Neuronal stem cell (in vitro differentiated cells): ENCODE measurements around the gene MED8.
A peak's percentile ranks its signal among the peaks of the same experiment; 100 is the strongest.

ENCODE experiments used
- DNase-seq: peaks from one replicate; pipeline ENCODE4 v3.0.0-alpha.2; 2013; ENCODE audit warnings: low spot score
- H2AFZ ChIP-seq: one replicate; pipeline ENCODE4 v1.6.1; 2013; ENCODE audit warnings: mild to moderate bottlenecking, low read length, inconsistent platforms
- H2AK5ac ChIP-seq: 2 replicates; pipeline ENCODE4 v1.6.1; 2013; ENCODE audit warnings: low read depth, mild to moderate bottlenecking, inconsistent platforms, low read length, moderate library complexity, mixed read lengths
- H2BK120ac ChIP-seq: 2 replicates; pipeline ENCODE4 v1.6.1; 2013; ENCODE audit warnings: low read depth, mild to moderate bottlenecking, inconsistent platforms, low read length, moderate library complexity, mixed read lengths
- H2BK12ac ChIP-seq: one replicate; pipeline ENCODE4 v1.6.1; 2013; ENCODE audit warnings: low read length, inconsistent platforms
- H2BK15ac ChIP-seq: 2 replicates; pipeline ENCODE4 v1.6.1; 2013; ENCODE audit warnings: mild to moderate bottlenecking, low read length, inconsistent platforms, mixed read lengths
- H2BK5ac ChIP-seq: one replicate; pipeline ENCODE4 v1.6.1; 2013; ENCODE audit warnings: inconsistent platforms, mild to moderate bottlenecking, low read length, moderate library complexity
- H3K14ac ChIP-seq: one replicate; pipeline ENCODE4 v1.6.1; 2013; ENCODE audit warnings: low read length, inconsistent platforms
- H3K18ac ChIP-seq: 2 replicates; pipeline ENCODE4 v1.6.1; 2013; ENCODE audit warnings: low read length, inconsistent platforms
- H3K23ac ChIP-seq: 2 replicates; pipeline ENCODE4 v1.6.1; 2013; ENCODE audit warnings: low read depth, mild to moderate bottlenecking, mixed read lengths, low read length, inconsistent platforms; ENCODE audit not compliant: poor library complexity
- H3K27ac ChIP-seq: replicated peaks from 3 replicates; pipeline ENCODE4 v1.5.1; 2013; ENCODE audit warnings: low read length, inconsistent platforms
- H3K27me3 ChIP-seq, 3 experiments: 2 replicates each; pipeline ENCODE4 v1.6.1; 2013; ENCODE audit warnings: low read length in 3 of 3, mild to moderate bottlenecking in 2 of 3, inconsistent platforms in 1 of 3, low read depth in 1 of 3, mixed read lengths in 1 of 3, moderate library complexity in 1 of 3; ENCODE audit not compliant: control insufficient read depth in 3 of 3, insufficient read depth in 3 of 3
- H3K36me3 ChIP-seq, 2 donors: replicated peaks in 1 of 2; 2 replicates each; pipeline ENCODE4 v1.6.1; 2013; ENCODE audit warnings: low read length in 2 of 2; ENCODE audit not compliant: control insufficient read depth in 2 of 2, insufficient read depth in 2 of 2
- H3K4ac ChIP-seq: 2 replicates; pipeline ENCODE4 v1.6.1; 2013; ENCODE audit warnings: inconsistent platforms, mild to moderate bottlenecking, low read length, moderate library complexity
- H3K4me1 ChIP-seq, 2 donors: 1 replicate in 1 of 2; 2 replicates in 1 of 2; pipeline ENCODE4 v1.6.1; 2013; ENCODE audit warnings: low read length in 2 of 2, low read depth in 1 of 2; ENCODE audit not compliant: control insufficient read depth in 2 of 2, insufficient read depth in 1 of 2
- H3K4me2 ChIP-seq: one replicate; pipeline ENCODE4 v1.6.1; 2013; ENCODE audit warnings: mild to moderate bottlenecking, low read length, inconsistent platforms; ENCODE audit not compliant: insufficient read depth, poor library complexity, severe bottlenecking
- H3K4me3 ChIP-seq, 2 donors: 2 replicates each; pipeline ENCODE4 v1.5.1; 2013; ENCODE audit warnings: low read length in 2 of 2, mild to moderate bottlenecking in 2 of 2, inconsistent platforms in 1 of 2, moderate library complexity in 1 of 2
- H3K79me1 ChIP-seq: one replicate; pipeline ENCODE4 v1.6.1; 2013; ENCODE audit warnings: low read depth, mild to moderate bottlenecking, inconsistent platforms, low read length, moderate library complexity
- H3K9ac ChIP-seq: one replicate; pipeline ENCODE4 v1.6.1; 2013; ENCODE audit warnings: mild to moderate bottlenecking, low read depth, low read length, inconsistent platforms; ENCODE audit not compliant: poor library complexity
- H3K9me3 ChIP-seq, 2 donors: replicated peaks in 1 of 2; 2 replicates each; pipeline versions ENCODE3 to v1.6.1; 2013; ENCODE audit warnings: low read length in 2 of 2, mild to moderate bottlenecking in 2 of 2, inconsistent platforms in 1 of 2, low read depth in 1 of 2, mixed read lengths in 1 of 2, moderate library complexity in 1 of 2; ENCODE audit not compliant: control insufficient read depth in 2 of 2, insufficient read depth in 1 of 2
- H4K8ac ChIP-seq: one replicate; pipeline ENCODE4 v1.6.1; 2013; ENCODE audit warnings: low read depth, mild to moderate bottlenecking, inconsistent platforms, low read length, moderate library complexity
- H4K91ac ChIP-seq: one replicate; pipeline ENCODE4 v1.6.1; 2013; ENCODE audit warnings: low read length, low read depth, mild to moderate bottlenecking, inconsistent platforms; ENCODE audit not compliant: poor library complexity
- WGBS, 2 donors: extraction: QIAGEN DNeasy Blood & Tissue Kit; methylation state at CpG; one replicate each; pipeline ENCODE4 v1.1.7; 2013; ENCODE audit warnings: missing lambda C conversion rate in 2 of 2, mixed read lengths in 1 of 2; ENCODE audit not compliant: insufficient read length in 2 of 2, insufficient replicate concordance in 1 of 2; ENCODE audit errors: extremely low coverage in 2 of 2; 5-methylcytosine and 5-hydroxymethylcytosine counted together

MED8 gene

GRCh38 chr1:43348809-43349593 is 40.6 kb downstream of the MED8 start:
- peak; percentile 89 for DNase-seq

GRCh38 chr1:43348343-43348808 is 41.2 kb downstream of the MED8 start:
- H3K9me3 ChIP-seq, result no peaks in the 10 kb centered on the region
- peak overlapping the region; percentile 8 for H3K4ac ChIP-seq
- peak overlapping the region; percentile 97 for H2AFZ ChIP-seq
- H3K27ac ChIP-seq, result peak overlapping the region; percentile 62
- H2BK15ac ChIP-seq, result peak overlapping the region; percentile 8
- H3K79me1 ChIP-seq, result no peaks in the 10 kb centered on the region
- H3K27me3 ChIP-seq, result peaks cover 0 to 64% (median 0%) of the 10 kb centered on the region in 3 experiments
- H2BK5ac ChIP-seq, result no peak overlapping the region
- no peak for DNase-seq
- peak overlapping the region; percentile 44 to 81 for H3K4me3 ChIP-seq
- H3K4me2 ChIP-seq, result peak overlapping the region; percentile 95
- no peak overlapping the region for H4K8ac ChIP-seq
- H3K36me3 ChIP-seq, result no peaks in the 10 kb centered on the region
- no peak overlapping the region for H3K14ac ChIP-seq
- no CpG with 5 or more reads among the region's 22 CpGs for WGBS, 2 donors
- H2BK120ac ChIP-seq, result no peak overlapping the region
- peak overlapping the region; percentile 17 for H4K91ac ChIP-seq
- no peak overlapping the region for H3K23ac ChIP-seq
- H3K4me1 ChIP-seq, result peaks cover 9 to 16% of the 10 kb centered on the region in 2 donors
- peak overlapping the region; percentile 58 for H2AK5ac ChIP-seq
- H2BK12ac ChIP-seq, result no peak overlapping the region
- H3K18ac ChIP-seq, result peak overlapping the region; percentile 96
- H3K9ac ChIP-seq, result peak overlapping the region; percentile 75

More at GRCh38 chr1:43348809-43349593, 40.6 kb downstream of the MED8 start:
- peak overlapping the region; percentile 44 to 81 for H3K4me3 ChIP-seq
- peak overlapping the region; percentile 17 for H4K91ac ChIP-seq
- H3K4me1 ChIP-seq, result peaks cover 9 to 16% of the 10 kb centered on the region in 2 donors
- H3K4me2 ChIP-seq, result peak overlapping the region; percentile 95
- peak overlapping the region; percentile 8 for H2BK15ac ChIP-seq
- no peak overlapping the region for H2BK120ac ChIP-seq
- peak overlapping the region; percentile 97 for H3K27ac ChIP-seq
- H2AK5ac ChIP-seq, result peak overlapping the region; percentile 58
- H3K18ac ChIP-seq, result peak overlapping the region; percentile 99
- H2BK12ac ChIP-seq, result no peak overlapping the region
- H3K4ac ChIP-seq, result peak overlapping the region; percentile 8
- no peaks in the 10 kb centered on the region for H3K9me3 ChIP-seq
- no peaks in the 10 kb centered on the region for H3K79me1 ChIP-seq
- peaks cover 0 to 62% (median 0%) of the 10 kb centered on the region in 3 experiments for H3K27me3 ChIP-seq
- H3K23ac ChIP-seq, result peak overlapping the region; percentile 92
- H2AFZ ChIP-seq, result peak overlapping the region; percentile 97
- no peaks in the 10 kb centered on the region for H3K36me3 ChIP-seq
- no CpG with 5 or more reads among the region's 72 CpGs for WGBS, 2 donors
- H2BK5ac ChIP-seq, result peak overlapping the region; percentile 69
- H3K14ac ChIP-seq, result peak overlapping the region; percentile 58
- peak overlapping the region; percentile 98 for H3K9ac ChIP-seq
- H4K8ac ChIP-seq, result peak overlapping the region; percentile 86

DNA sequence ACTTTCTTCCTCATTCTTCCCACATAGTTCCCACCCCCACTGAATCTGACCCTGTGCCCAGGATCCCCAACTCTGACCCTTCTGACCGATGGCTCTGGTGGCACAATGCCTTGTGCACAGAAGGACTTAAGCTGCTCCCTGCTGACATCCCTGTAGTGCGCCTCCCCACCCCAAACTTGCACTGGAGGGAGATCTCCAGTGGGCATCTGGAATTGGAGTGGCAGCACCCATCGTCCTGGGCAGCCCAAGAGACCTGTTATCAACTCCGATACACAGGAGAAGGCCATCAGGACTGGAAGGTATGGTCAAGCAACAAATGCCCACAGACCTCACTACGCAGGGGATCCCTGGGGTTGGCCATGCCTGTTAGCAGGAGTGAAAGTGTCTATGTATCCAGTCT is 43.0 kb downstream of the MED8 start:
- no peak overlapping the region for H4K8ac ChIP-seq
- H3K36me3 ChIP-seq, result no peaks in the 10 kb centered on the region
- H2BK120ac ChIP-seq, result no peak overlapping the region
- H2BK15ac ChIP-seq, result peak overlapping the region; percentile 82
- no peak overlapping the region for H2AFZ ChIP-seq
- peaks cover 9 to 16% of the 10 kb centered on the region in 2 donors for H3K4me1 ChIP-seq
- H2BK12ac ChIP-seq, result no peak overlapping the region
- no peak overlapping the region for H3K9ac ChIP-seq
- WGBS, 2 donors, result no CpG with 5 or more reads among the region's 5 CpGs
- H3K4me2 ChIP-seq, result no peak overlapping the region
- no peak overlapping the region for H3K27ac ChIP-seq
- no peaks in the 10 kb centered on the region for H3K9me3 ChIP-seq
- H3K4me3 ChIP-seq, result no peak overlapping the region
- peak overlapping the region; percentile 46 for H3K18ac ChIP-seq
- H3K4ac ChIP-seq, result no peak overlapping the region
- peak overlapping the region; percentile 88 for H2AK5ac ChIP-seq
- no peak overlapping the region for H4K91ac ChIP-seq
- H3K79me1 ChIP-seq, result no peaks in the 10 kb centered on the region
- no peak overlapping the region for H3K23ac ChIP-seq
- peaks cover 0 to 60% (median 0%) of the 10 kb centered on the region in 3 experiments for H3K27me3 ChIP-seq
- DNase-seq, result no peak
- H3K14ac ChIP-seq, result no peak overlapping the region
- no peak overlapping the region for H2BK5ac ChIP-seq

- H3K27me3 ChIP-seq, result peaks cover 0 to 62% (median 0%) of the 10 kb centered on the region in 3 experiments
- H3K23ac ChIP-seq, result no peak overlapping the region
- H3K9me3 ChIP-seq, result no peaks in the 10 kb centered on the region
- no peak overlapping the region for H2AFZ ChIP-seq
- no peak overlapping the region for H3K18ac ChIP-seq
- peaks cover 9 to 13% of the 10 kb centered on the region in 2 donors for H3K4me1 ChIP-seq
- H2BK15ac ChIP-seq, result no peak overlapping the region
- no peak overlapping the region for H2AK5ac ChIP-seq
- no peak overlapping the region for H4K8ac ChIP-seq
- no peak overlapping the region for H2BK12ac ChIP-seq
- H3K4me3 ChIP-seq, result no peak overlapping the region
- H3K14ac ChIP-seq, result no peak overlapping the region
- no peak overlapping the region for H2BK5ac ChIP-seq
- no peaks in the 10 kb centered on the region for H3K79me1 ChIP-seq
- no CpG with 5 or more reads among the region's 3 CpGs for WGBS, 2 donors
- H3K27ac ChIP-seq, result no peak overlapping the region
- H4K91ac ChIP-seq, result no peak overlapping the region
- no peak overlapping the region for H3K4me2 ChIP-seq
- DNase-seq, result no peak
- no peak overlapping the region for H3K9ac ChIP-seq
- no peaks in the 10 kb centered on the region for H3K36me3 ChIP-seq
- H2BK120ac ChIP-seq, result no peak overlapping the region
- no peak overlapping the region for H3K4ac ChIP-seq
Observed at GRCh38 chr1:43345120-43345519, 44.5 kb downstream of the MED8 start.
